ENCODE results near the gene MYBPC2. TPM values are rescaled to one million over a fixed set of nuclear protein-coding genes. Genes with fewer than 3 reads are reported as not detected.

MYBPC2 gene
- total RNA-seq, 2 donors from 2014 or later, result 0.14 TPM; not detected in 1

DNA sequence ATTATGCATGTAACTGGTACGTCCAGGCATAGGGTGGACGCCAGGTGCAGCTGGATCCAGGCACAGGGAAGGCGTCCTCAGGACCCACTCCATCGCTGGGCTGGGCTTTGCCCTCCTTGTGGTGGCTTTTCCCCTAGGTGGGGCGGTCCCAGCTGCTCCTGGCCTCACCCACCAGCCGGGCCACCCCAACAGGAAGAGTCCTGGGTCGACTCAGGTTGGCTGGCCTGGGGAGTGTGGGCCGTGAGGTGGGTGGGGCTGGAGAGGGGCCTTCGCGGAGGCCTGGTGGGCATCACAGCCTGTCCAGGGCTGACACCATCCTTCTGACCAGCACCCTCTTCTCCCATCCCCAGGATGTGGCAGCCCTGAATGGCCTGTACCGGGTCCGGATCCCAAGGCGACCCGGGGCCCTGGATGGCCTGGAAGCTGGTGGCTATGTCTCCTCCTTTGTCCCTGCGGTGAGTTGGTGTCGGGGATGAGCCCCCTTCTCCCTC lies 47.1 kb downstream of the MYBPC2 start:
- no peaks in the 10 kb centered on the region for H3K27me3 ChIP-seq (replicated peaks; ENCODE audit: insufficient read depth)
- DNase-seq (ENCODE audit: low spot score) (no peak), ATAC-seq (ENCODE audit: insufficient number of reproducible peaks, low FRiP score, low read depth) (no peak)
- peaks cover 38% of the 10 kb centered on the region for H3K36me3 ChIP-seq
- H3K9me3 ChIP-seq, result no peaks in the 10 kb centered on the region
- TF ChIP-seq, protein P1, sequence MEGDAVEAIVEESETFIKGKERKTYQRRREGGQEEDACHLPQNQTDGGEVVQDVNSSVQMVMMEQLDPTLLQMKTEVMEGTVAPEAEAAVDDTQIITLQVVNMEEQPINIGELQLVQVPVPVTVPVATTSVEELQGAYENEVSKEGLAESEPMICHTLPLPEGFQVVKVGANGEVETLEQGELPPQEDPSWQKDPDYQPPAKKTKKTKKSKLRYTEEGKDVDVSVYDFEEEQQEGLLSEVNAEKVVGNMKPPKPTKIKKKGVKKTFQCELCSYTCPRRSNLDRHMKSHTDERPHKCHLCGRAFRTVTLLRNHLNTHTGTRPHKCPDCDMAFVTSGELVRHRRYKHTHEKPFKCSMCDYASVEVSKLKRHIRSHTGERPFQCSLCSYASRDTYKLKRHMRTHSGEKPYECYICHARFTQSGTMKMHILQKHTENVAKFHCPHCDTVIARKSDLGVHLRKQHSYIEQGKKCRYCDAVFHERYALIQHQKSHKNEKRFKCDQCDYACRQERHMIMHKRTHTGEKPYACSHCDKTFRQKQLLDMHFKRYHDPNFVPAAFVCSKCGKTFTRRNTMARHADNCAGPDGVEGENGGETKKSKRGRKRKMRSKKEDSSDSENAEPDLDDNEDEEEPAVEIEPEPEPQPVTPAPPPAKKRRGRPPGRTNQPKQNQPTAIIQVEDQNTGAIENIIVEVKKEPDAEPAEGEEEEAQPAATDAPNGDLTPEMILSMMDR (IDR thresholded peaks at IDR 0.05), result no peak
- peaks cover 8 to 17% of the 10 kb centered on the region in 2 donors for H3K4me1 ChIP-seq (ENCODE audit: control insufficient read depth in 1 of 2, low read depth in 2 of 2)
- H3K27ac ChIP-seq, result no peak overlapping the region
- no peak overlapping the region for H3K4me3 ChIP-seq

DNA sequence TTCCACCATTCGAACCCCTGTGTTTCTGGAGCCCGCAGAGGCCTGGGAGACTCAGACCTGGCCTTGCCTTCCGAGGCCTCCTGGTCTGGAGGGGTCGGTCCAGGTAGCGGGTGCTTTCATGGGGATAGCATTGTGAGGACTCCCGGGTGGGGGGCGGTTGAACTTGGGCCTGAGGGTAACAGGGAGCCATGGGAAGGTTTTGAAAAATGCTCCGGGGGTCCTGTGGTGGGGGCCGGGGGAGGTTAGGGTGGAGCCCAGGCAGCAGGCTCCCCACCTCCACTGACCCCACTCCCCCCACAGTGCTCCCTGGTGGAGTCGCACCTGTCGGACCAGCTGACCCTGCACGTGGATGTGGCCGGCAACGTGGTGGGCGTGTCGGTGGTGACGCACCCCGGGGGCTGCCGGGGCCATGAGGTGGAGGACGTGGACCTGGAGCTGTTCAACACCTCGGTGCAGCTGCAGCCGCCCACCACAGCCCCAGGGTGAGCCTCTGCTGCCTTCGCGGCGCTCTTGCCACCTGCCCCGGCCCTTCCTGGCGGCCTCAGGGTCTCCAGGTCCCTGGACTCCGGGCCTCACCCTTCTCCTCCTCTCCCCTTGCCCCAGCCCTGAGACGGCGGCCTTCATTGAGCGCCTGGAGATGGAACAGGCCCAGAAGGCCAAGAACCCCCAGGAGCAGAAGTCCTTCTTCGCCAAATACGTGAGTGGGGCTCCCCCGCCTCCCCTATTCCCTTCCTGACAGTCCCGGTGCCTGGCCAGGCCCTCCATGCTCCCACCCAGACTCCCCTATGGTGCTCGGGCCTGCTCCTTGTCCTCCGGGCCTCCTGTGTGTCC lies 47.8 kb downstream of the MYBPC2 start:
- no peak for ATAC-seq (ENCODE audit: insufficient number of reproducible peaks, low FRiP score, low read depth)
- Histone ChIP-seq H3K4me3 (no peak overlapping the region), H3K36me3 (peaks cover 38% of the 10 kb centered on the region), H3K27ac (no peak overlapping the region), H3K4me1 (ENCODE audit: control insufficient read depth in 1 of 2, low read depth in 2 of 2) (peaks cover 8 to 17% of the 10 kb centered on the region in 2 donors), H3K9me3 (no peaks in the 10 kb centered on the region), H3K27me3 (replicated peaks; ENCODE audit: insufficient read depth) (no peaks in the 10 kb centered on the region)
- TF ChIP-seq, protein P1 (IDR thresholded peaks at IDR 0.05), result no peak
- DNase-seq (ENCODE audit: low spot score), result no peak

DNA sequence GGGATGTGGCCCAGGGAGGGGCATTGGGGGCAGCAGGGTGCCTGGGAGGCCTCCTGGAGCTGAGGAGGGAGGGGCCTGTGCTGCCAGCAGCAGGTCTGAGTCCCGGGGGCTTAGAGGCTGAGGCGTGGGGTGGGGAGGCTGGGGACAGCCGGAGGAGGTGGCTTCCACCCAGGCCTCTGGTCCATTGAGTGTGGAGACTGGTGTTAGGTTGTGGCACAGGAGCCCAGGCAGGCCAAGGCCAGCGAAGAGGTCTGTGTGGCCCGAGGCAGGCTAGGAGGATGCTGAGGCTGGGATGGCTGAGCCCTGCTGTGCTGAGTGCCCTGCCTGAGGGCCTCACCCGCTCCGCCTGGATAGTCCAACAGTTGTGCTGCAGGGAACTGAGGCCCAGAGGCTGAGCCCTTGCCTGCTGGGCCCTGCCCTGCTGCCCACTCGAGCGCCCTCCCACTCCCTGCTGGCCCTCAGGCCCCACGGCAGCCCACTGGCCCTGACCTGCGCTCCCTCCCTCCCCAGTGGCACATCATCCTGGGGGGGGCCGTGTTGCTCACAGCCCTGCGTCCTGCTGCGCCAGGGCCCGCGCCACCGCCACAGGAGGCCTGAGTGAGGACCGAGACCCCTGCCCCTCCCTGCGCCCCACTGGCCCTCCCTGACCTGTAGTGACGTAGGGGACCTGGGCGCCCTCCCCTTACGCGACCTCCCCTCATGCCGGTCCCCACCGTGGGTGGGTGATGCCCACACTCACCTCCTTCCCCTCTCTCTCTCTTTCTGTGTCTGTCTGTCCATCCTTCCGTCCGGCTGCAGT lies 48.9 kb downstream of the MYBPC2 start:
- TF ChIP-seq, protein P1 (IDR thresholded peaks at IDR 0.05), result no peak

DNA sequence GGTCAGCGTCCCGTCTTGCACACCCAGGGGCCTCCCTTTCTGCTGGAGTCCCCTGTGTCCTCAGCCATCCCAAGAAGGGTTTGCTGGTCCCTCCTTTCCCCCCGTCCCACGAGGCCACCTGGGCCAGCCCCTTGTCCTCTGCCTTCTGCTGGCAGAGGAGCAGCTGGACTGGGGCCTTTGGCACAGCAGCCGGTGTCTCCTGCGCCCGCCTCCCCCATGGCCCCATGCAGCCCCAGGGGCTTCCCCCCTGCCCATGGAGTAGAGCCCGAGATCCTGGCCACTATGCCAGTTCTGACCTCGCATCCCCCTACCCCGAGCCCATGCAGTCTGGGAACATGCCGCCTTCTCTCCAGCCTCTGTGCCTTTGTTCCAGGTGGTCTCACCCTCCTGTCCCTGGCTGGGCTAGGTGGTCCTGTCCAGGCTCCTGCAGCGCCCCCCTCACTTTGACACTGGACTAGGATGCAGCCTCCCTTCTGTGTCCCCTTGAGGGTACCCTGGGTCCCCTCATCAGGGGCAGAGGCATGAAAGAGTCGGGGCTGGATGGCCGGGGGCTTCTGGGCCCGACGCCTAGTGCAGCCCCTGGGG lies 49.7 kb downstream of the MYBPC2 start:
- TF ChIP-seq, protein P1 (IDR thresholded peaks at IDR 0.05), result no peak
- Histone ChIP-seq H3K4me1 (ENCODE audit: control insufficient read depth in 1 of 2, low read depth in 2 of 2) (peaks cover 3 to 11% of the 10 kb centered on the region in 2 donors), H3K4me3 (no peak overlapping the region), H3K27me3 (replicated peaks; ENCODE audit: insufficient read depth) (no peaks in the 10 kb centered on the region), H3K36me3 (peaks cover 38% of the 10 kb centered on the region), H3K9me3 (no peaks in the 10 kb centered on the region), H3K27ac (no peak overlapping the region)
- no peak for DNase-seq (ENCODE audit: low spot score)
- no peak for ATAC-seq (ENCODE audit: insufficient number of reproducible peaks, low FRiP score, low read depth)

More for the DNA sequence above, 48.9 kb downstream of the MYBPC2 start:
- Histone ChIP-seq H3K27me3 (replicated peaks; ENCODE audit: insufficient read depth) (no peaks in the 10 kb centered on the region), H3K4me3 (no peak overlapping the region), H3K27ac (no peak overlapping the region), H3K36me3 (peaks cover 38% of the 10 kb centered on the region), H3K4me1 (ENCODE audit: control insufficient read depth in 1 of 2, low read depth in 2 of 2) (peaks cover 8 to 17% of the 10 kb centered on the region in 2 donors), H3K9me3 (no peaks in the 10 kb centered on the region)
- DNase-seq (ENCODE audit: low spot score) (no peak), ATAC-seq (ENCODE audit: insufficient number of reproducible peaks, low FRiP score, low read depth) (no peak)

DNA sequence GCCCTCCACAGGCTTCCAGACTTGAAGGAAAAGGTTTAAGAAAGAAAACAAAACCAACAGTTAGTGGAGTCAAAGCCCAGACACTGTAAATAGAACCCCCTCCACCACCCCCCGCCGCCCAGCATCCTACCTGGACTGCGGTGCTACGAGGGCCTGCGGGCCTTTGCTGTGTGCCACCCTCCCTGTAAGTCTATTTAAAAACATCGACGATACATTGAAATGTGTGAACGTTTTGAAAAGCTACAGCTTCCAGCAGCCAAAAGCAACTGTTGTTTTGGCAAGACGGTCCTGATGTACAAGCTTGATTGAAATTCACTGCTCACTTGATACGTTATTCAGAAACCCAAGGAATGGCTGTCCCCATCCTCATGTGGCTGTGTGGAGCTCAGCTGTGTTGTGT lies 50.2 kb downstream of the MYBPC2 start:
- Histone ChIP-seq H3K27ac (no peak overlapping the region), H3K27me3 (replicated peaks; ENCODE audit: insufficient read depth) (no peaks in the 10 kb centered on the region), H3K9me3 (no peaks in the 10 kb centered on the region), H3K4me1 (ENCODE audit: control insufficient read depth in 1 of 2, low read depth in 2 of 2) (peaks cover 0 to 5% of the 10 kb centered on the region in 2 donors), H3K4me3 (no peak overlapping the region), H3K36me3 (peaks cover 38% of the 10 kb centered on the region)
- TF ChIP-seq, protein P1 (IDR thresholded peaks at IDR 0.05), result no peak
- no peak for DNase-seq (ENCODE audit: low spot score)
- ATAC-seq (ENCODE audit: insufficient number of reproducible peaks, low FRiP score, low read depth), result no peak

Data from thoracic aorta (tissue), 2 donors.